HS-27A (cell line): Measurements from ENCODE around the gene NPY4R.
"Not testable (repeated sequence)": the region's sequence is repeated elsewhere in the genome, so short reads cannot be mapped to it uniquely, and the experiment has no call there.

Experiments used
- DNase-seq: peaks from one replicate; pipeline ENCODE4 v3.0.0-alpha.2; 2012; ENCODE audit warnings: low read depth, missing footprints

The NPY4R gene, protein sequence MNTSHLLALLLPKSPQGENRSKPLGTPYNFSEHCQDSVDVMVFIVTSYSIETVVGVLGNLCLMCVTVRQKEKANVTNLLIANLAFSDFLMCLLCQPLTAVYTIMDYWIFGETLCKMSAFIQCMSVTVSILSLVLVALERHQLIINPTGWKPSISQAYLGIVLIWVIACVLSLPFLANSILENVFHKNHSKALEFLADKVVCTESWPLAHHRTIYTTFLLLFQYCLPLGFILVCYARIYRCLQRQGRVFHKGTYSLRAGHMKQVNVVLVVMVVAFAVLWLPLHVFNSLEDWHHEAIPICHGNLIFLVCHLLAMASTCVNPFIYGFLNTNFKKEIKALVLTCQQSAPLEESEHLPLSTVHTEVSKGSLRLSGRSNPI

DNA sequence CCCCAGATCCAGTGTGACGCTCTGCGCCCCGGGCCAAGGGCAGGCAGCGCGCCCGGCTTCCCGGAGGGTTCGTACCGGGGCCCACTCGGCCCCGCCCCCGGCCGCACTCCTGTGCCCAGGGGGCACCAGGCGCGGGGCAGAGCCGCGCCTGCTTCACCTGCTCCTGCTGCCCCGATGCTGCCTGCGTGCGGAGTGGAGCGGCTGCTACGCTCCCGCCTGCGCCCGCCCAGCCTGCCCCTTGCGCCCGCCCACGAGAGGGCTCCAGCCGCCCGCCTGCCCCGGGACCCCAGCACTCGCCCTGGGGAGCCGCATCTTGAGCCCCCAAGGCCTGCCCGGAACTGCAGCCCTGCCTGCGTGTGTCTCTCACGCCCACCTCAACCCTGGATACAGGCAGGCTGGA lies at the start of gene NPY4R:
TSS of gene NPY4R (minus strand) at position 194 of the 400 bp plus-strand sequence. CDS start 3,323 bp downstream, outside the sequence.
- DNase-seq = not testable (repeated sequence)

GRCh38 chr10:46515366-46515765 lies 49.6 kb upstream of the NPY4R start:
- no peak for DNase-seq

DNA sequence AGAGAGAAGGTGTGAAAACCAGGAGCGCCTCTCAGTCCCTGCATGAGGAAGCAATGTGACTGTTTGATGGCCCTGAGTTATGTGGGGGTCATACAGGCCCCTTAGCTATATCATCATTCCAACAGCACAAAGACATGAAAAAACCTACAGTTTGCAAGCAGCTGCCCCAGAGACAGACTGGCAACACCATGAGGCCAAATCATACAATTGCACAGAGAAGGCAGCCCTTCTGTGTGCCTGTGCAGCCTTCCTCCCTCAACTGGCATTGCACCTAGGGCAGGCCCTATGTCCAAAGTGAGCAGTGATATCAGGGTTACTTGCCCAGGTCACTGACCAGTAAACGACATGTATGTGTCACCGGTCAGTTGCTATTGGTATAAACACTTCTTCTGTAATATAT lies 49.1 kb upstream of the NPY4R start:
- DNase-seq = no peak

- no peak for DNase-seq
These were observed 48.7 kb upstream of the NPY4R start for GRCh38 chr10:46514431-46514861.

DNA sequence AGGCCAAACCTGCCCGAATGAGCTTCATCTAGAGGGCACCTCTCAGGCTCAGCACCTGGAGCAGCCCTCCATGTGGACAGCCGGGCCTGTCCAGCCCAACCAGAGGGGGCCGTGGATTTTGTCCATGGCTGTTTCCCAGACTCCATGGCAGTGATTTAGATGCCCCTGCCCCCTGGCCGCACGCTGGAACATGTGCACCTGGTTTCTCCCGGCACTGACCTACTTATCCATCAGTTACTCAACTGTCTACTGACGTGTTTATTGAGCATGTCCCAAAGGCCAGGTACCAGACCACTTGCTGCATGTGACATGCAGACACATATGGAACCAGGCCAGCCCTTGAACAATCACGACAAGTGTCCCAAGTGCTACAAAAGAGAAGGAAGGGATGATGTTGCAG lies 47.6 kb upstream of the NPY4R start:
- not testable (repeated sequence) for DNase-seq

DNA sequence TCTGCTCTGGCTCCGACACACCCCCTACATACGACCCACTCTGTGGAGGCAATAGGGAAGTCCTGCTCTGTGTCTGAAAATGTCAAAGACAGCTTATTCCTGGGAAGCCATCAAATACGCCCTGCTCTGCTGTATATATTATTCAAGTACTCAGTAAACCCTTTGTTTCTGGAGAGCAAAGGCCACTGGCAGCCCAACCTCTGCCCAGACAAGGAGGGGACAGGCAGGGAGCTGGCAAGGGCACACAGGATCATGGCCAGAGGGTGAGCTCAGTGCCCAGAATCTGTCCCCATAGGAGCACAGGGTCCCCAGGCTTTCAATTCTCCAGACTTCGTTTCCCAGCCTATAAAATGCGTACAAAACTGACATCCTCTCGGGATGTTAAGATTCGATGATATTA lies 47.0 kb upstream of the NPY4R start:
- DNase-seq = not testable (repeated sequence)

DNA sequence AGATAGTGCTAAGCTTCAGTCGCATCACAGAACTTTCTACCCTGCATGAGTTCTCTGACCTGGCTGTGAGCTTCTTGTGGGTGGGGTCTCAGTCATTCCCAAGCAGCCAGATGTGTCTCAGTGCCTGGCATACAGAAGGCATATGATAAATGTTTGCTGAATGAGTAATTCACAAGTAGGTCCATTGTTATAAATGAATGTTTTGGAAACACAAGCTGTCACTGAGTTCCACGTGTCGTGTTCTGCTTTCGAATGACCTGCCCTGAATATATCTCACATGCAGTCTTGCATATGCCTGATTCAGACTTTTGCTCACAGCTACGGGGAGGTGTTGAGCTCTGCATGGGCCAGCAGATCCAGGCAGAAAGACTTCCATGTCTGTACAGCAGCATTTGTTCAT lies 46.2 kb upstream of the NPY4R start:
- not testable (repeated sequence) for DNase-seq

GRCh38 chr10:46499990-46500389 lies 34.2 kb upstream of the NPY4R start:
- DNase-seq = not testable (repeated sequence)

GRCh38 chr10:46498985-46499703 lies 33.4 kb upstream of the NPY4R start:
- DNase-seq = not testable (repeated sequence)

DNA sequence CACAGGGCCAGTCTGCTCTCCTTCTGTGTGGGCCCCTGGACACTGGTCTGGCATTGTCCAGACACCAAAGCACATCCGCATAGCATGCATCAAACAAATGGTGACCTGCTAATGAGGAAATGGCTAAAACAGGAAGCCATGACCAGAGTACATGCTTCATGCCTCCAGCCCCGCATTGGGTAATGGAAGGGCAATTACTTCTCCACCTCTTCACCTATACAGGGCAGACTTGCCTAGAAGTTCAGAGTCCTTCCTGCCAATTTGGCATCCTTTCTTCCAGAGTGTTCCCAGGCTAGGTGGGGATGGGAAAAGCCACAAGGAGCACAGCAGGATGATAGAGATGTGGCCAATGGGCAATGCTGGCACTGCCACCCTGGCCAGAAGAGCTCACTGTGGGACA lies 32.1 kb upstream of the NPY4R start:
- not testable (repeated sequence) for DNase-seq

DNA sequence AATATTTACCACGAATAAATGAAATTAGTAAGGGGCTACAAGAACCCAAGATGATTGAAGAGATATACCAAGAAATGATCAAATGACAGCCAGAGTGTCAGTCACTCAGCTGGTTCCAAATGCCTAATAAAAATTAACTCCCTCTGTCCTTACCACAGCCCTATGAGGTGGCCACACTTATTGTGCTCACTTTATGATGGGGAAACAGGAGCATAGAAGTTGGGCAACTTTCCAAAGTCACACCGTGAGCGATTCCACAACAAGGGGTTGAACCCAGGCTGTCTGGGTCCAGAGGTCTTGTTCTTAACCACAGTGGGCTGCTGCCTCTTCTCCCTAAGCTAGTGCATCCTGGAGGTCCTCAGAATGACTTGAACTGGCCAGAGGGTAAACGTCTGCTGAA lies 31.6 kb upstream of the NPY4R start:
- DNase-seq = not testable (repeated sequence)

GRCh38 chr10:46491364-46492114 lies 25.8 kb upstream of the NPY4R start:
- DNase-seq = not testable (repeated sequence)

DNA sequence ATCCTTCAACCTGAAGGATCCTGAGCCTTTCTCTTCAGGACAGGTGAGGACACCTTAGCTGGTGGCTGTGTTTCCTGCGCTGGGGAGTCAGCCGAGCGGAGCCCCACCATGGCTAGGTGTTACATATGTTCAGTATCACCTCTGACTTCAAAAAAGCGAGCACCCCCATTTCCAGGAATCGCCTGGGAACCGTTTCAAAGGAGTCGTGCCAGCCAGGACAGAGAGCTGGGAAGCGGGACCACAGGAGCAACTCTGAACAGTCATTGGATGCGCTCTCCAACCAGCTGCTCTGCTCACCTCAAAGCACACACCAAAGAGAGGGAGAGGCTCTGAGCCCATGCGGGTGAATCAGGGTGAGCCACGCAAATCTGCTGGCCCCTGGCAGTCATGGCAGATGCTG lies 24.5 kb upstream of the NPY4R start:
- DNase-seq = not testable (repeated sequence)

- not testable (repeated sequence) for DNase-seq
These were observed 20.7 kb upstream of the NPY4R start for GRCh38 chr10:46486459-46486858.

- DNase-seq = not testable (repeated sequence)
These were observed 9.1 kb upstream of the NPY4R start for GRCh38 chr10:46474746-46475320.

- not testable (repeated sequence) for DNase-seq
These were observed 8.0 kb upstream of the NPY4R start for GRCh38 chr10:46473758-46474157.

DNA sequence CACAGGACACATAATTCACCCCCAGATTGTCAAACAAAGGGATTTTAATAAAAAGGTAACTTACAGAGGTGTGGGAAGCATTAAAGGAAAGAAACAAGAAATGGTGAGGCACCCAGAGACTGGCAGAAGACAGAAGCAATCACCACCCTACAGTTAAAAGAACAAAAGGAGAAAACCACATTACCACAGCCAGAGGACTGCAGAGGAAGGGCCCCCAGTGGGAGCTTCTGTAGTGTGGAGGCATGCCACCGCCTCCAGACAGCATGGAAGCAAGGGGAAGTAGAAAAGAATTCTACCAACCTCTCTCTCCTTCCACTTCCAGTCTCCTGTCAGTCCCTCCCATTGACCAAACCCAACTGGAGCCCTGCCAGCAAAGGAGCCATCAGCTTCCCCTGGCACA lies 4.4 kb upstream of the NPY4R start:
- DNase-seq = not testable (repeated sequence)

- not testable (repeated sequence) for DNase-seq
These were observed 2.5 kb upstream of the NPY4R start for GRCh38 chr10:46468119-46468809.

DNA sequence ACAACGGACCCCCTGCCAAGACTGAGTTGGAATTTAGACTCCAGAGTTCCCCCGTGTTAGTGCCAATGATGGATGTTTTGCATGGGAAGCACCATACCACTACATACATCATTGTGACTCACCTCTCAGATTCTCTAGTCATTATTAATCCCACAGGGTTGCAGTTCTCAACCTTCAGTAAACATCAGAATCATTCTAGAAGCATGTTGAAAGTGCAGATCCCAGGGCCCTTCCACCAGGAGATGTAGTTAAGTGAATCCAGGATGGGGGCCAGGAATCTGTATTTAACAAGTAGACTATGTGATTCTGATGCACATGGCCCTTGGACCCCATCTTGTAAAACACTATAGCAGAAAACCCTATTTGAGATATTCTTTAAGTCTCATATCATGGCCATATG lies 2.1 kb downstream of the NPY4R start:
- DNase-seq = not testable (repeated sequence)

- not testable (repeated sequence) for DNase-seq
These were observed 3.5 kb downstream of the NPY4R start for GRCh38 chr10:46462276-46462675.

DNA sequence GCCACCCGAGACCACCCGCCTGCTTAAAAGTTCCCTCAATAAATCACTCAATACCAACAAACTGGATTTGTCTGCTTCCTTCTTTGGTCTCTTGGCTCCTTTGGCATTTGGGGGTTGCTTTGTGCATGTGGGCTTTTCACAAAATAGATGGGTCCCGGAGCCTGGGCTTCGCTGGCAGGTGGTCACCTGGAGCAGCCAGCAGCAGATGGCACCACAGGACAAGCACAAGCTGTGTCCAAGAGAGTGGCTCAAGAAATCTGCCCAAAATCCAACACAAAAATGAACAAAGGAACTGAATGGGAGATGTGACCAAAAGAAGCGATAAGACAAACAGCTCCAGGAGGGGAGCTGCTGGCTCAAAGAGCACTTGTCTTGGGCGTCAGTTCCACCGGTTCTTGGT lies 6.2 kb downstream of the NPY4R start:
- not testable (repeated sequence) for DNase-seq
